Lower leg skin (tissue), 3 donors: ENCODE measurements around the gene TBL3.

ENCODE experiments used
- CTCF ChIP-seq, 3 donors: fragments of 450-650 bp; IDR thresholded peaks; one replicate each; pipeline ENCODE4 v1.5.1; 2016; ENCODE audit warnings: antibody characterized with exemption in 3 of 3, mild to moderate bottlenecking in 3 of 3, moderate library complexity in 2 of 3
- POLR2A ChIP-seq, 2 donors: fragments of 450-650 bp; IDR thresholded peaks; one replicate each; pipeline ENCODE4 v1.6.1; 2016 to 2017; ENCODE audit warnings: antibody characterized with exemption in 2 of 2, mild to moderate bottlenecking in 1 of 2, moderate library complexity in 1 of 2

DNA sequence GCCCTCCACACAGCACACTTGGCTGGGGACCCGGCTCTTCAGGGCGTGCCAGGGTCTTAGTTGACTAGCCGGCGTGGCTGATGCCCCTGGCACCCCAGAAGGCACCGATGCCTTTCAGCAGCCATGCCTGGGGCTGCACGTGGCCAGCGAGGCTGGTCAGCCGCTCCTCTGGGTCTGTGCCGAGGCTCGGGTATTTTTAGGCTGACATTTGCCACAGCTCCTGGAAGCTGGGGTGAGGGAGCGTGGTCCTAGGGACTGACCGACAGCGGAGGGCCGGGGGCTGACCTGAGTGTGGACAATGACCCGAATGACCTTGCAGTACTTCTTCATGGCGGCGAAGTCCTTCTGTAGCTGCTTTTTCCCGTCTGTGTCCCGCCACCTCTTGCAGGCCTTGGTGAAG lies 21.3 kb upstream of the TBL3 start:
- TF ChIP-seq CTCF (IDR thresholded peaks at IDR 0.05): no peak
- TF ChIP-seq POLR2A (IDR thresholded peaks at IDR 0.05): no peak
